Osteoblast (primary cell): Measurements from ENCODE around the gene JPT2. TPM values are rescaled to one million over a fixed set of nuclear protein-coding genes. Genes with fewer than 3 reads are reported as not detected.

Source experiments
- DNase-seq: peaks from one replicate; pipeline ENCODE4 v3.0.0; 2011; ENCODE audit warnings: low spot score, mixed read lengths; ENCODE audit not compliant: insufficient read length; ENCODE audit errors: missing footprints
- H2AFZ ChIP-seq: 2 replicates; pipeline ENCODE4 v1.6.0; 2011; ENCODE audit warnings: mild to moderate bottlenecking, low read length
- H3K27ac ChIP-seq: 2 replicates; pipeline ENCODE4 v1.5.1; 2011; ENCODE audit warnings: mild to moderate bottlenecking, low read depth, low read length, moderate library complexity
- H3K27me3 ChIP-seq: 2 replicates; pipeline ENCODE4 v1.6.0; 2012; ENCODE audit warnings: mild to moderate bottlenecking, control low read depth, inconsistent platforms, low read length, moderate library complexity; ENCODE audit not compliant: insufficient read depth
- H3K36me3 ChIP-seq: 2 replicates; pipeline ENCODE4 v1.5.1; 2011; ENCODE audit warnings: mild to moderate bottlenecking, low read length, control low read depth, moderate library complexity; ENCODE audit not compliant: insufficient read depth
- H3K4me1 ChIP-seq: 2 replicates; pipeline ENCODE4 v1.5.1; 2011; ENCODE audit warnings: mild to moderate bottlenecking, low read length, control low read depth, moderate library complexity; ENCODE audit not compliant: insufficient read depth
- H3K4me2 ChIP-seq: 2 replicates; pipeline ENCODE4 v1.6.0; 2011; ENCODE audit warnings: mild to moderate bottlenecking, low read length; ENCODE audit not compliant: insufficient read depth
- H3K4me3 ChIP-seq: fragments of 200-600 bp; sonication (generic); 3 replicates; pipeline ENCODE4 v1.5.1; 2012; ENCODE audit warnings: mild to moderate bottlenecking, low read length, inconsistent platforms; ENCODE audit not compliant: insufficient read depth
- H3K79me2 ChIP-seq: 2 replicates; pipeline ENCODE4 v1.6.0; 2012; ENCODE audit warnings: mild to moderate bottlenecking, low read length, control low read depth, inconsistent platforms; ENCODE audit not compliant: insufficient read depth
- H3K9me3 ChIP-seq: 2 replicates; pipeline ENCODE4 v1.5.1; 2011; ENCODE audit warnings: low read depth, low read length, control low read depth
- H4K20me1 ChIP-seq: 2 replicates; pipeline ENCODE4 v1.6.0; 2012; ENCODE audit warnings: mild to moderate bottlenecking, low read length, control low read depth; ENCODE audit not compliant: insufficient read depth
- total RNA-seq: library from RNA; depleted of rRNA; stranded (reverse); fragments of >200 nt; gene quantifications from 2 replicates; pipeline ENCODE4 v1.2.3, GENCODE V29; 2012
- TF ChIP-seq, protein P1 (sequence below): IDR thresholded peaks from 2 replicates; pipeline ENCODE4 v1.5.1; 2011; ENCODE audit warnings: mild to moderate bottlenecking, low read depth, low read length, moderate library complexity; ENCODE audit errors: extremely low read depth

The JPT2 gene
- total RNA-seq, 1 donor = 22.8 TPM

DNA sequence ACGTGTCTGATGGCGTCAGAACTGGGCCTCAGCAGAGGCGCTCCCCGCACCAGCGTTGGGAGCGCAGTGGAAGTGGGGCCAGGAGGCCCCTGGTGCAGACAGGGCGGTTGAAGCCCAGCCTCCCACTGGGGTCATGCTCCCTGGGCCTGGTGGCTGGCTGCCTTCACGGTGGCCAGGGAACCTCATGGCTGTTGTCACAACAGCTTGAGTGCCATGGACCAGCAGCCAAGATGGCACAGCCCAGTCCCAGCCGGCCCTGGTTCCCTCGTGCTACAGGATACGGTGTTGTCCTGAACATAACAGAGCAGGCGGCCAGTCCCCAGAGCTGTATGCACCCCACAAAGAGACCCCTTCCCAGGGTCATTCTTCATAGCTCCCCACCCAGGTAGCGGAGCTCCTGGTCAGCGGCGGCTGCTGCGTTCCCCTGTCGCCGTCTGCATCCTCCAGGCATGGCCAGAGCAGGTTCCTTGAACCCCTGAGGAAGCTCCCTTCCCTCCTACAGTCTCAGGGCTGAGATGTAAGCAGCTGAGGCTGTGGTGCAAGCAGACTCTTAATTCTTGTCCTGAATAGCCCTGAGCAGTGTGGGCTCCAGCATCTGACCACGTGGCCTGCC lies 63.6 kb downstream of the JPT2 start:
- Histone ChIP-seq H3K36me3 (peaks cover 21% of the 10 kb centered on the region), H3K9me3 (no peaks in the 10 kb centered on the region), H3K4me3 (no peak overlapping the region), H3K79me2 (peaks cover 29% of the 10 kb centered on the region), H2AFZ (no peak overlapping the region), H3K27ac (no peak overlapping the region), H3K4me2 (no peak overlapping the region), H3K27me3 (no peaks in the 10 kb centered on the region), H3K4me1 (peaks cover 19% of the 10 kb centered on the region), H4K20me1 (peaks cover 28% of the 10 kb centered on the region)
- peak; percentile 59 for DNase-seq
- TF ChIP-seq, protein P1, sequence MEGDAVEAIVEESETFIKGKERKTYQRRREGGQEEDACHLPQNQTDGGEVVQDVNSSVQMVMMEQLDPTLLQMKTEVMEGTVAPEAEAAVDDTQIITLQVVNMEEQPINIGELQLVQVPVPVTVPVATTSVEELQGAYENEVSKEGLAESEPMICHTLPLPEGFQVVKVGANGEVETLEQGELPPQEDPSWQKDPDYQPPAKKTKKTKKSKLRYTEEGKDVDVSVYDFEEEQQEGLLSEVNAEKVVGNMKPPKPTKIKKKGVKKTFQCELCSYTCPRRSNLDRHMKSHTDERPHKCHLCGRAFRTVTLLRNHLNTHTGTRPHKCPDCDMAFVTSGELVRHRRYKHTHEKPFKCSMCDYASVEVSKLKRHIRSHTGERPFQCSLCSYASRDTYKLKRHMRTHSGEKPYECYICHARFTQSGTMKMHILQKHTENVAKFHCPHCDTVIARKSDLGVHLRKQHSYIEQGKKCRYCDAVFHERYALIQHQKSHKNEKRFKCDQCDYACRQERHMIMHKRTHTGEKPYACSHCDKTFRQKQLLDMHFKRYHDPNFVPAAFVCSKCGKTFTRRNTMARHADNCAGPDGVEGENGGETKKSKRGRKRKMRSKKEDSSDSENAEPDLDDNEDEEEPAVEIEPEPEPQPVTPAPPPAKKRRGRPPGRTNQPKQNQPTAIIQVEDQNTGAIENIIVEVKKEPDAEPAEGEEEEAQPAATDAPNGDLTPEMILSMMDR = no peak

DNA sequence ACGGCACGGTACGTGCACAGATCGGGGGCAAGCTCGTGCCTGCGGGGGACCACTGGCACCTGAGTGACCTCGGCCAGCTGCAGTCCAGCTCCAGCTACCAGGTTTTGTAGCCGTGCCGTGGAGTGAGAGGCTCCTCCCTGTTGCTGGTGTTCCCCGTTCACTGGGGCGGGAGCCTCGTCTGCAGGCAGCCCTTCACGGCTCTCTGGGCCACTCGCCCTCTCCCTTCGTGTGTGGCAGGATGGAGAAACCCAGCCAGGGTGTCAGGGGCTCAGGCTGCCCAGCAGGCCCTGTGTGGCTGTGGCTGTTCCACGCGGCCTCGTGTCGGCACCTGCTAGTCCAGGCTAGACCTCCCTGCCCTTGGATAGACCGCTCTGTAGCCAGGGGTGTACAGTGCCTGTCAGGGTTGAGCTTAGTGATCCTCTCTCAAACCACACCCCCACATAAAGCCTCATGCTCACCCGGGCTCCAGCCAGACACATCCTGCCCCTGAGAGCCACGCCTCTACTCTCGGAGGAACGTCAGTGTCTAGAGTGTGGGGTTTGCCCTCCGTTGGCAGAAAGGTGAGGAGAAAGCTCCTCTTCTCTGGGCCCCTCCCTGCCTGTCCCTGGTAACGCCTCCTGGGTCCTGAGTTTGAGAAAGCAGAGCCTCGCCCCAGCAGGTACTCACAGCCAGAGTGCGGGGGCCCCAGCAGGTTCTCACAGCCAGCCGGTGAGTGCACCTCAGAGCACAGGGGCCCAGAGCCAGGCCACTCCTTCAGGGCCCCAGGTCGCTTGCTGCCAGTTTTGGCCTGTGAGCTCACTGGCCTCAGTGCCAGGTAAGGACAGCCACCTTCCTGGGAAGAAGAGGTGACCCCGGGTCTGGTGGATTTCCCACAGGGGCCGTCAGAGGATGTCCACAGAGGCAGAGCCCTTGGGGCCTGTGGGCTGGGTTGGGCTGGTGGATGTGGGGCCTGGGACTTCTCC lies 65.6 kb downstream of the JPT2 start:
- DNase-seq = peak; percentile 75

DNA sequence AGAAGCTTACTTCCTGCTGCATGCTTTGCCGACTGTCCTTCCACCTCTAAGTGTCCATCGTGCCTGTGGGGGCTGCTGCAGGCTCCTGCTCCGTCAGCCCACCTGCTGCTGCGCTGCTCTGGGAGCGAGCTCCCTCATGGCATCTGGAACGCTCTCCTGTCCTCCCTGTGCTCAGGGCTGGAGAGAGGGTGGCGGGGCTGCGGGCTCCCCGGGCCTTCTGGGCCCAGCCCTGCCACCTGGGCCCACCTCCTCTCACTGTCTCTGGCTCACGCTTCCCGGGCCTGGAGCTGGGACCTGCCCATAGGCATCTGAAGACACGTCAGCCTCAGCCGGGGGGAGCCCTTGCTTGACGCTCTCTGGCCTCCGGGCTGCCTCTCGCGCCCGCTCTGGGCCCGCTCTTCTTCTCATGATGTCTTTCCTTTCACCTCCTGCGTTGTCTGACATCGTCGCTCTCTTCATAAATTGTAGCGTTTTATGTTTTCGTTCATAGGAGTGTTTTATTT lies 66.3 kb downstream of the JPT2 start:
- Histone ChIP-seq H3K9me3 (no peaks in the 10 kb centered on the region), H3K27ac (no peak overlapping the region), H3K79me2 (peaks cover 18% of the 10 kb centered on the region), H4K20me1 (peaks cover 19% of the 10 kb centered on the region), H3K36me3 (peaks cover 37% of the 10 kb centered on the region), H3K4me2 (no peak overlapping the region), H3K4me3 (no peak overlapping the region), H3K27me3 (no peaks in the 10 kb centered on the region), H3K4me1 (peaks cover 23% of the 10 kb centered on the region), H2AFZ (no peak overlapping the region)
- DNase-seq = peak; percentile 63
- TF ChIP-seq, protein P1 = no peak

More for the DNA sequence above, 65.6 kb downstream of the JPT2 start:
- TF ChIP-seq, protein P1 = no peak
- Histone ChIP-seq H3K79me2 (peaks cover 23% of the 10 kb centered on the region), H3K27me3 (no peaks in the 10 kb centered on the region), H3K4me1 (peaks cover 22% of the 10 kb centered on the region), H4K20me1 (peaks cover 24% of the 10 kb centered on the region), H2AFZ (no peak overlapping the region), H3K36me3 (peaks cover 29% of the 10 kb centered on the region), H3K27ac (no peak overlapping the region), H3K4me3 (no peak overlapping the region), H3K9me3 (no peaks in the 10 kb centered on the region), H3K4me2 (no peak overlapping the region)
